Fibroblast of skin of left quadriceps (primary cell): Measurements from ENCODE around the gene LPAR5.
"Not testable (repeated sequence)": the region's sequence is repeated elsewhere in the genome, so short reads cannot be mapped to it uniquely, and the experiment has no call there.

Experiments
- DNase-seq, 2 experiments: peaks; one replicate each; pipeline ENCODE4 v3.0.0-alpha.2; 2013; ENCODE audit warnings: low read depth in 2 of 2

LPAR5 gene

DNA sequence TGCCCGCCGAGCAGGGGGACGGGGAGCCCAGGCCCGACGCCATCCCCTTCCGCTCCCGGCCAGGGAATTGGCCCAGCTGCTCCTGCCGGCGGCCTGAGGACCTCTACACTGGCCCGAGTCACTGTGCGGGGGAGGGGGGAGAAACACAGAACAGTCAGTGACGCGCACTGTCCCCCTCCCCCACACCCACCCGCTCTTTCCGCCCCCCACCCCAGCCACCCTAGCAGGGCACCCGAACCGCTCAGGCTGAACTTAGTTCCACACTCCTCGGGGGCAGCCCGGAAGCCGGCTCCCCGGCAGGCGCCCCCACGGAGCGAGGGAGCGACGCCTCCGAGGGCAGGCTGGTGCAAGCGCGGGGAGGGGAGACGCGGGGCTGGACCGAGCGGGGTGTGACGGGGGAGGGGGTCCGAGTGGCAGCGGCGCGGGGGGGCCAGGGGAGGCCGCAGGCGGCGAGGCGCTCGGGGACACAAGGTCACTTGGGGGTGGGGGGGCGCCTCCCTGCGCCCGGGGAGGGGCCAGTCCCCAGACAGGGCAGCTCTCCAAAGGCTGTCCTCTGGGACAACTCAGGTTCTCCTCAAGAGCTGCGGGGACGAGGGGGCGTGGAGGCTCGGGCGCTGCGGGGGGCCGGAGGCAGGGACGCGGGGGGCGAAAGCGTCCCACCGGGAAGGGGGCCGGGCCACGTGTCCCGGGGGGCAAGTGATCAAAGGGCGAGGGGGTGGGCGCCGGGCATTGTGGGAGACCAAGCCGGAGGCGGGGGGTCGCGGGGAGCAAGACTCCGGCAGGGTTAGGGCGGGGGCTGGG is 29.2 kb downstream of the LPAR5 start:
- no peak for DNase-seq

DNA sequence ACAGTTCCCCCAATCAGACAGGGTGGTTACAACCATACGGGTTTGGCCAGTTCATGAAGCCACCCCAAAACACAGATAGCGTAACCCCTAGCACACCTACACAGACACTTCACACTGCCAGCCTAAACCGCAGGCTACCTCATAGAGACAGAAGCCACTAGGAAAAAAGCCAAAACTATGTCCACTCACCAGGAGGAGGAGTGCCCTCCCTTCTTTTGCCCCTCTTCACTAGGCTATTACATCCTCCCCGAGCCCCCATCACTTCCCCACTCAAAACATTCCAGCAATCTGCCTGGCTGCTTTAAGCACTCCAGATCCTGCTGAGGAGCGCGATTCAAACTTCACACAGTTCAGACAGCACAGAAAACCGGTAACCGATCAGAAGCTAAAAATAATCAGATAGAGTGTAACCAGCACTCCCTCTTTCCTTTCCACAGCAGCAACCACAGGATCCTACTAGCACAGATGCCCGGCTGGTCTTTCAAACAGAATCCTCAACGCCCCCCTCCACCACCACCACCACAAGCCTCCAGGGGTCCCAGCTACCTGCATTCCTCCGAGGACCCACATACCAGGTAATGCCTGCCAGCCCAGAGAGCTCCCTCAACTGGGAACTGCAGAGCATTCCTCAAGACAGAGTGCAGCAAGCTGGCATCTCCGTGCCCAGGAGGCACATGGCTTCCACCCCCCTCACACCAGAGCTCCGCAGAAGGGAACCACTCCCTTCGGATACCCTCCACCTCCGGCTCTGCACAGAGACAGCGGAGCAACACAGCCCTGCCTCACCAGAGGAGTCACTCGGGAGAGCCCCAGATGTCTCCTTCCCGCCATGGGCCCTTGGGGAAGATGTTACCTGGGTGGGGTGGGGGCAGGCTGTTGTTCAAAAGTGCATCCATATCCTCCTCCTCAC is 30.1 kb downstream of the LPAR5 start:
- no peak for DNase-seq

- no peak for DNase-seq
Observed at GRCh38 chr12:6604259-6605029, 31.3 kb downstream of the LPAR5 start.

GRCh38 chr12:6603095-6603567 is 32.6 kb downstream of the LPAR5 start:
- DNase-seq, result no peak

DNA sequence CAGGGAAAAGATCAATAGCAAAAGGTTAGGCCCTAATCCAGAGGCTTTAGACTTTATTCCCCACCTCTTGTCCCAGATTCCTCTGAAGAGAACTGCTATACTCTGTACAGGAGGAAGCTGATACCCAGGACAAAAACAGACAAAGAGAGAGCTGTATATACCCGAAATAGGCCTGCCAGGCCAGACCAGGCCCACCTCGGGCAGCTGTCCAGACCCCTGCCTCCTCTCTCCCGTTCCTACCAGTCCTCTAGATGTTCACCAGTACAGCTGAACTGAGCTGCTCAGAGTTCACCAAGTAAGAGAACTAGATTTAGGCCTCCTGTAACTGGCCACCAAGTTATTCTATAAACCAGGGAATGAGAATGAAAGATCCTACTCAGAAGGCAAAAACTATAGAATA is 33.2 kb downstream of the LPAR5 start:
- DNase-seq, result no peak

DNA sequence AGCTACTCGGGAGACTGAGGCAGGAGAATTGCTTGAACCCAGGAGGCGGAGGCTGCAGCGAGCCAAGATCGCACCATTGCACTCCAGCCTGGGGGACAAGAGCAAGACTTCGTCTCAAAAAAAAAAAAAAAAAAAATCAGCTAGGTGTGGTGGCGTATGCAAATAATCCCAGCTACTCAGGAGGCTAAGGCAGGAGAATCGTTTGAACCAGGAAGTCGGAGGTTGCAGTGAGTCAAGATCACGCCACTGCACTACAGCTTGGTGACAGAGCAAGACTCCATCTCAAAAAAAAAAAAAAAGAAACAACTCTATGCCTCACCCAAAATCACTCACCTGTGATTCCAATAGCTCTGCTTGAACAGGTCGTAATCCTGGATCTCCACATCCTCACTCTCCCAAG is 40.1 kb downstream of the LPAR5 start:
- DNase-seq, result not testable (repeated sequence)

GRCh38 chr12:6592087-6592486 is 43.7 kb downstream of the LPAR5 start:
- no peak for DNase-seq

- not testable (repeated sequence) for DNase-seq
Observed at GRCh38 chr12:6586569-6586968, 49.2 kb downstream of the LPAR5 start.

- no peak for DNase-seq
Observed at GRCh38 chr12:6584293-6584692, 51.5 kb downstream of the LPAR5 start.

- no peak for DNase-seq
Observed at GRCh38 chr12:6582959-6583358, 52.8 kb downstream of the LPAR5 start.

GRCh38 chr12:6582196-6582595 is 53.6 kb downstream of the LPAR5 start:
- no peak for DNase-seq

- no peak for DNase-seq
Observed at GRCh38 chr12:6575648-6576047, 60.1 kb downstream of the LPAR5 start.

- DNase-seq, result no peak
Observed at GRCh38 chr12:6574576-6575295, 61.0 kb downstream of the LPAR5 start.

DNA sequence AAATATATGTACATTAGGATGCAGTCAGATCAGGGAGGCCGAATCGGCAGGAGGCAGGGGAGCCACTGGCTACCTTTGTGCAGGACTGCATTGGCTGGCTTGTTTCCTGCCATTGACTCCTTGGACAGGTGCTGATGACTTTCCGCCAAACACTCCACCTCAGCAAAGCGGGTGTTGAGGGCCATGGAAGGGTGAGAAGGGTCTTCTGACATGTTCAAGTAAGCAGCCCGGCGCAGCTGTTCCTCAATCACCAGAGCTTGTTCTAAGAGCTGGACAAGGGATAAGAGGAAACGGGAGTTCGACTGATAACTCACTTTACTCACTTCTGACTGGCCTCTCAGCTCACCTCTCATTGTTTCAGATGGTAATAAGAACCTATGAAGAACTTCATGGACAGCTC is 62.8 kb downstream of the LPAR5 start:
- DNase-seq, result no peak

DNA sequence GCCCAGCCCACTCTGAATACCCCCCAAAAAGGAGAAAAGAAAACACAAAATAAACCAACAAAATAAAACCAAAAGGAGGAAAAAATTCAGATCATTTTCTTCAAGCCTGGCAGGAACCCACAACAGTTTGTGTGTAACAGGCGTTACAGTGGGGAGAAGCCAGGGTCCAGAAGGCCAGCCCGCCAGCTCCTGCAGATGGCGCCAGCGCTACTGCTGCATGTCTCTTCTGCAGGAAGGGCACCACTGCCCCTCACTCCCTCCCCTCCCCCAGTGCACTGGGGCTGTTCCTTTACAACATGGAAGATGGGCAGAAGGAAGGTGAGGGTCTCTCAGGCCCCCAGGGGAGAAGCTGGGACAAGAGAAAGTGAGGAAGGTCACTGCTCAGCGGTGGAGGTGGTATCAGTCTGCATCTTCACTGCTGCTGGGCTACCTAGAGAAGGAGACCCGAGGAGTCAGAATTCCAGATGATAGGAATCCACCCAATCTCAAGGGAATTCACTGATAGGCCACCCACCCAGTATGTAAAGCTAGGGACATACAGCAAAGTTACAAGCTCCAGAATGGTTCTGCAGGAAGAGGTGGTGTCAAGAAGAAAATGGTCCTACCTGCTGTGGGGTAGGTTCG is 65.4 kb downstream of the LPAR5 start:
- DNase-seq, result no peak

GRCh38 chr12:6569786-6570185 is 66.0 kb downstream of the LPAR5 start:
- DNase-seq, result no peak

- no peak for DNase-seq
Observed at GRCh38 chr12:6569312-6569711, 66.4 kb downstream of the LPAR5 start.
